Measurements from ENCODE around the gene ROBO1. TPM values are rescaled to one million over a fixed set of nuclear protein-coding genes. Genes with fewer than 3 reads are reported as not detected.
"Not testable (repeated sequence)": the region's sequence is repeated elsewhere in the genome, so short reads cannot be mapped to it uniquely, and the experiment has no call there.

Gene ROBO1
- total RNA-seq, 2 donors from 2014 or later, result not detected

GRCh38 chr3:78729946-78730345 is 1037.9 kb downstream of the ROBO1 start:
- H3K36me3 Mint-ChIP-seq (ENCODE audit: low read depth), result no peaks in the 10 kb centered on the region
- no peaks in the 10 kb centered on the region for H3K27me3 Mint-ChIP-seq
- no peaks in the 10 kb centered on the region for H3K4me1 Mint-ChIP-seq
- no peaks in the 10 kb centered on the region for H3K9me3 ChIP-seq (ENCODE audit: control insufficient read depth, low read length, poor library complexity, severe bottlenecking)
- no peak overlapping the region for H3K4me3 Mint-ChIP-seq
- DNase-seq (no peak), ATAC-seq (no peak)
- no peak overlapping the region for H3K27ac Mint-ChIP-seq

- no peak overlapping the region for H3K27ac Mint-ChIP-seq
- H3K4me3 Mint-ChIP-seq, result no peak overlapping the region
- H3K36me3 Mint-ChIP-seq (ENCODE audit: low read depth), result no peaks in the 10 kb centered on the region
- no peak for ATAC-seq
- DNase-seq, result no peak
- H3K4me1 Mint-ChIP-seq, result no peaks in the 10 kb centered on the region
- no peaks in the 10 kb centered on the region for H3K27me3 Mint-ChIP-seq
- H3K9me3 ChIP-seq (ENCODE audit: control insufficient read depth, low read length, poor library complexity, severe bottlenecking), result no peaks in the 10 kb centered on the region
These were observed 1039.2 kb downstream of the ROBO1 start for GRCh38 chr3:78728406-78729145.

- DNase-seq (no peak), ATAC-seq (no peak)
- H3K4me1 Mint-ChIP-seq, result no peaks in the 10 kb centered on the region
- no peaks in the 10 kb centered on the region for H3K36me3 Mint-ChIP-seq (ENCODE audit: low read depth)
- no peak overlapping the region for H3K27ac Mint-ChIP-seq
- no peak overlapping the region for H3K4me3 Mint-ChIP-seq
- H3K9me3 ChIP-seq (ENCODE audit: control insufficient read depth, low read length, poor library complexity, severe bottlenecking), result no peaks in the 10 kb centered on the region
- no peaks in the 10 kb centered on the region for H3K27me3 Mint-ChIP-seq
These were observed 1041.3 kb downstream of the ROBO1 start for GRCh38 chr3:78726545-78726944.

GRCh38 chr3:78725703-78726246 is 1042.0 kb downstream of the ROBO1 start:
- no peak for DNase-seq
- ATAC-seq, result no peak
- no peak overlapping the region for H3K4me3 Mint-ChIP-seq

GRCh38 chr3:78724859-78725258 is 1042.9 kb downstream of the ROBO1 start:
- no peaks in the 10 kb centered on the region for H3K4me1 Mint-ChIP-seq
- no peaks in the 10 kb centered on the region for H3K27me3 Mint-ChIP-seq
- no peaks in the 10 kb centered on the region for H3K9me3 ChIP-seq (ENCODE audit: control insufficient read depth, low read length, poor library complexity, severe bottlenecking)
- ATAC-seq (no peak), DNase-seq (no peak)
- no peak overlapping the region for H3K4me3 Mint-ChIP-seq
- no peak overlapping the region for H3K27ac Mint-ChIP-seq
- no peaks in the 10 kb centered on the region for H3K36me3 Mint-ChIP-seq (ENCODE audit: low read depth)

More at GRCh38 chr3:78725703-78726246, 1042.0 kb downstream of the ROBO1 start:
- no peaks in the 10 kb centered on the region for H3K4me1 Mint-ChIP-seq
- H3K27ac Mint-ChIP-seq, result no peak overlapping the region
- no peaks in the 10 kb centered on the region for H3K27me3 Mint-ChIP-seq
- H3K36me3 Mint-ChIP-seq (ENCODE audit: low read depth), result no peaks in the 10 kb centered on the region
- no peaks in the 10 kb centered on the region for H3K9me3 ChIP-seq (ENCODE audit: control insufficient read depth, low read length, poor library complexity, severe bottlenecking)

GRCh38 chr3:78724364-78724763 is 1043.4 kb downstream of the ROBO1 start:
- H3K27me3 Mint-ChIP-seq; H3K27ac Mint-ChIP-seq; DNase-seq; H3K4me1 Mint-ChIP-seq; ATAC-seq; H3K4me3 Mint-ChIP-seq; H3K36me3 Mint-ChIP-seq (ENCODE audit: low read depth); H3K9me3 ChIP-seq (ENCODE audit: control insufficient read depth, low read length, poor library complexity, severe bottlenecking): not testable (repeated sequence)

- no peaks in the 10 kb centered on the region for H3K36me3 Mint-ChIP-seq (ENCODE audit: low read depth)
- no peaks in the 10 kb centered on the region for H3K9me3 ChIP-seq (ENCODE audit: control insufficient read depth, low read length, poor library complexity, severe bottlenecking)
- no peaks in the 10 kb centered on the region for H3K4me1 Mint-ChIP-seq
- DNase-seq, result no peak
- no peaks in the 10 kb centered on the region for H3K27me3 Mint-ChIP-seq
- H3K4me3 Mint-ChIP-seq, result no peak overlapping the region
- H3K27ac Mint-ChIP-seq, result no peak overlapping the region
- no peak for ATAC-seq
These were observed 1045.8 kb downstream of the ROBO1 start for GRCh38 chr3:78721771-78722543.

- no peaks in the 10 kb centered on the region for H3K4me1 Mint-ChIP-seq
- no peak for DNase-seq
- H3K4me3 Mint-ChIP-seq, result no peak overlapping the region
- no peak overlapping the region for H3K27ac Mint-ChIP-seq
- no peaks in the 10 kb centered on the region for H3K9me3 ChIP-seq (ENCODE audit: control insufficient read depth, low read length, poor library complexity, severe bottlenecking)
- no peaks in the 10 kb centered on the region for H3K27me3 Mint-ChIP-seq
- no peak for ATAC-seq
- no peaks in the 10 kb centered on the region for H3K36me3 Mint-ChIP-seq (ENCODE audit: low read depth)
These were observed 1049.1 kb downstream of the ROBO1 start for GRCh38 chr3:78718707-78719106.

GRCh38 chr3:78717041-78717440 is 1050.8 kb downstream of the ROBO1 start:
- ATAC-seq (no peak), DNase-seq (no peak)
- no peaks in the 10 kb centered on the region for H3K9me3 ChIP-seq (ENCODE audit: control insufficient read depth, low read length, poor library complexity, severe bottlenecking)
- no peak overlapping the region for H3K4me3 Mint-ChIP-seq
- no peaks in the 10 kb centered on the region for H3K4me1 Mint-ChIP-seq
- no peaks in the 10 kb centered on the region for H3K27me3 Mint-ChIP-seq
- H3K27ac Mint-ChIP-seq, result no peak overlapping the region
- no peaks in the 10 kb centered on the region for H3K36me3 Mint-ChIP-seq (ENCODE audit: low read depth)

GRCh38 chr3:78712941-78713340 is 1054.9 kb downstream of the ROBO1 start:
- Mint-ChIP-seq H3K27ac (no peak overlapping the region), H3K36me3 (ENCODE audit: low read depth) (no peaks in the 10 kb centered on the region), H3K27me3 (no peaks in the 10 kb centered on the region), H3K4me3 (no peak overlapping the region), H3K4me1 (no peaks in the 10 kb centered on the region)
- no peaks in the 10 kb centered on the region for H3K9me3 ChIP-seq (ENCODE audit: control insufficient read depth, low read length, poor library complexity, severe bottlenecking)
- DNase-seq (no peak), ATAC-seq (no peak)

GRCh38 chr3:78712270-78712669 is 1055.5 kb downstream of the ROBO1 start:
- DNase-seq (no peak), ATAC-seq (no peak)
- Mint-ChIP-seq H3K4me1 (no peaks in the 10 kb centered on the region), H3K36me3 (ENCODE audit: low read depth) (no peaks in the 10 kb centered on the region), H3K27ac (no peak overlapping the region), H3K27me3 (no peaks in the 10 kb centered on the region), H3K4me3 (no peak overlapping the region)
- H3K9me3 ChIP-seq (ENCODE audit: control insufficient read depth, low read length, poor library complexity, severe bottlenecking), result no peaks in the 10 kb centered on the region

GRCh38 chr3:78708565-78709073 is 1059.2 kb downstream of the ROBO1 start:
- Mint-ChIP-seq H3K36me3 (ENCODE audit: low read depth) (no peaks in the 10 kb centered on the region), H3K27ac (no peak overlapping the region), H3K4me3 (no peak overlapping the region), H3K27me3 (no peaks in the 10 kb centered on the region), H3K4me1 (no peaks in the 10 kb centered on the region)
- no peak for ATAC-seq
- no peak for DNase-seq
- H3K9me3 ChIP-seq (ENCODE audit: control insufficient read depth, low read length, poor library complexity, severe bottlenecking), result no peaks in the 10 kb centered on the region

- no peak overlapping the region for H3K27ac Mint-ChIP-seq
- no peaks in the 10 kb centered on the region for H3K9me3 ChIP-seq (ENCODE audit: control insufficient read depth, low read length, poor library complexity, severe bottlenecking)
- no peak for ATAC-seq
- H3K27me3 Mint-ChIP-seq, result no peaks in the 10 kb centered on the region
- DNase-seq, result no peak
- no peak overlapping the region for H3K4me3 Mint-ChIP-seq
- H3K36me3 Mint-ChIP-seq (ENCODE audit: low read depth), result no peaks in the 10 kb centered on the region
- no peaks in the 10 kb centered on the region for H3K4me1 Mint-ChIP-seq
These were observed 1060.2 kb downstream of the ROBO1 start for GRCh38 chr3:78707609-78708008.
